HepG2 (cell line): Measurements from ENCODE around the gene CLK4. TPM values are rescaled to one million over a fixed set of nuclear protein-coding genes. Genes with fewer than 3 reads are reported as not detected.

Experiments used
- ATAC-seq: fragments of 200-7000 bp; cut with Tn5 transposase; 3 replicates; pipeline ENCODE4 v1.9.1; 2020; ENCODE audit warnings: mild to moderate bottlenecking, moderate library complexity
- BruUV-seq: library from RNA; stranded (reverse); fragments of 400-500 nt; replicated peaks from 2 replicates; lab custom pipeline; 2021; lab: Mats Ljungman, UMichigan
- CTCF ChIA-PET: fragments of 300-600 bp; formaldehyde crosslinking; extraction: SDS; loops from one replicate; lab custom pipeline; 2021; ENCODE audit warnings: low total read pairs, inconsistent platforms, low intra/inter-chr PET ratio; lab: Yijun Ruan, JAX
- POLR2A ChIA-PET: fragments of 350-600 bp; sonication (Branson Sonifier 250); formaldehyde crosslinking; loops from one replicate; lab custom pipeline; 2020; ENCODE audit warnings: antibody characterized with exemption, inconsistent platforms; lab: Yijun Ruan, JAX
- DNase-seq: peaks from one replicate; pipeline ENCODE4 v3.0.0-alpha.2; 2015; ENCODE audit warnings: low spot score
- FAIRE-seq: peaks from 3 replicates; lab custom pipeline; 2011; peaks lifted over from hg19 to GRCh38; lab: Jason Lieb, UNC
- H2AFZ ChIP-seq: one replicate; pipeline ENCODE4 v1.6.1; 2011; ENCODE audit warnings: low read length, inconsistent platforms
- H3K27ac ChIP-seq: fragments of 300-600 bp; 3 replicates; pipeline ENCODE4 v1.8.0; 2011; ENCODE audit warnings: mixed run types, mild to moderate bottlenecking, mixed read lengths, low read length, inconsistent platforms; ENCODE audit not compliant: insufficient read depth; ENCODE audit errors: extremely low read length
- H3K27me3 ChIP-seq, 2 experiments: fragments of 200-600 bp in 1 of 2; 2 replicates in 1 of 2; 3 replicates in 1 of 2; pipeline versions ENCODE4 v1.6.0 to v1.8.0; 2011; ENCODE audit warnings: low read length in 2 of 2, mild to moderate bottlenecking in 2 of 2, moderate library complexity in 2 of 2, inconsistent platforms in 1 of 2; ENCODE audit not compliant: insufficient read depth in 2 of 2, control insufficient read depth in 1 of 2
- H3K36me3 ChIP-seq, 2 experiments: fragments of 200-600 bp in 1 of 2; replicated peaks in 1 of 2; 2 replicates in 1 of 2; 3 replicates in 1 of 2; pipeline versions ENCODE4 v1.5.1 to v1.8.0; 2011; ENCODE audit warnings: low read length in 2 of 2, inconsistent platforms in 1 of 2; ENCODE audit not compliant: insufficient read depth in 2 of 2, control insufficient read depth in 1 of 2
- H3K4me1 ChIP-seq: 2 replicates; pipeline ENCODE4 v1.5.1; 2012; ENCODE audit warnings: low read length, inconsistent platforms; ENCODE audit not compliant: insufficient read depth
- H3K4me2 ChIP-seq: 2 replicates; pipeline ENCODE4 v1.6.0; 2011; ENCODE audit warnings: low read depth, low read length, inconsistent platforms
- H3K4me3 ChIP-seq, 3 experiments: fragments of 200-600 bp in 1 of 3; sonication (generic), shearing (Covaris generic) in 1 of 3; replicated peaks in 1 of 3; 2 replicates each; pipeline ENCODE4 v1.5.1; 2011 to 2016; ENCODE audit warnings: low read length in 3 of 3, inconsistent platforms in 2 of 3, low read depth in 2 of 3, mild to moderate bottlenecking in 2 of 3, control low read depth in 1 of 3, mixed read lengths in 1 of 3; ENCODE audit not compliant: insufficient read depth in 1 of 3
- H3K79me2 ChIP-seq: one replicate; pipeline ENCODE4 v1.6.1; 2011; ENCODE audit warnings: low read length, inconsistent platforms; ENCODE audit not compliant: insufficient read depth
- H3K9ac ChIP-seq: 2 replicates; pipeline ENCODE4 v1.6.0; 2011; ENCODE audit warnings: mild to moderate bottlenecking, low read depth, low read length, inconsistent platforms; ENCODE audit not compliant: insufficient read depth
- H3K9me3 ChIP-seq: 2 replicates; pipeline ENCODE4 v1.5.1; 2012; ENCODE audit warnings: mild to moderate bottlenecking, low read length
- H4K20me1 ChIP-seq: 2 replicates; pipeline ENCODE4 v1.6.0; 2011; ENCODE audit warnings: inconsistent platforms, mild to moderate bottlenecking, low read length, moderate library complexity; ENCODE audit not compliant: insufficient read depth
- BCLAF1 ChIP-seq: fragments of 450-650 bp; IDR thresholded peaks from 2 replicates; pipeline ENCODE4 v1.6.1; 2017; ENCODE audit warnings: mild to moderate bottlenecking
- HOXA3 ChIP-seq: sonication (generic); formaldehyde crosslinking; IDR thresholded peaks from 2 replicates; pipeline ENCODE4 v1.5.0; 2020; ENCODE audit warnings: missing genetic modification reagents
- JUNB ChIP-seq: sonication (generic); formaldehyde crosslinking; IDR thresholded peaks from 2 replicates; pipeline ENCODE4 v1.8.0; 2022; ENCODE audit warnings: missing genetic modification reagents, mild to moderate bottlenecking, borderline replicate concordance
- KDM5B ChIP-seq: sonication (generic); formaldehyde crosslinking; IDR thresholded peaks from 2 replicates; pipeline ENCODE4 v1.4.0; 2020; ENCODE audit warnings: missing genetic modification reagents, mild to moderate bottlenecking, borderline replicate concordance
- LCORL ChIP-seq, 2 experiments: fragments of 450-650 bp in 1 of 2; sonication (generic) in 1 of 2; formaldehyde crosslinking in 1 of 2; IDR thresholded peaks; 2 replicates each; pipeline versions ENCODE4 v1.5.0 to v1.6.1; 2017 to 2020; ENCODE audit warnings: antibody characterized with exemption in 1 of 2, missing genetic modification reagents in 1 of 2
- MLX ChIP-seq: IDR thresholded peaks from 2 replicates; pipeline ENCODE4 v1.6.1; 2016
- MYPOP ChIP-seq: sonication (generic); formaldehyde crosslinking; IDR thresholded peaks from 2 replicates; pipeline ENCODE4 v1.8.1; 2023; ENCODE audit warnings: mild to moderate bottlenecking, moderate library complexity, missing genetic modification reagents
- NFE2 ChIP-seq: sonication (generic); formaldehyde crosslinking; IDR thresholded peaks from 2 replicates; pipeline ENCODE4 v1.4.0; 2020; ENCODE audit warnings: missing genetic modification reagents
- NFYB ChIP-seq: sonication (generic); formaldehyde crosslinking; IDR thresholded peaks from 2 replicates; pipeline ENCODE4 v1.4.0; 2020; ENCODE audit warnings: missing genetic modification reagents
- SALL2 ChIP-seq: sonication (generic); formaldehyde crosslinking; IDR thresholded peaks from 2 replicates; pipeline ENCODE4 v1.8.1; 2023; ENCODE audit warnings: mild to moderate bottlenecking, missing genetic modification reagents, inconsistent platforms
- YEATS2 ChIP-seq: sonication (generic); formaldehyde crosslinking; IDR thresholded peaks from 2 replicates; pipeline ENCODE4 v1.4.0; 2020; ENCODE audit warnings: missing genetic modification reagents, borderline replicate concordance
- ZNF234 ChIP-seq: sonication (generic); formaldehyde crosslinking; conservative IDR thresholded peaks from 2 replicates; pipeline ENCODE4 v1.5.1; 2020; ENCODE audit warnings: mild to moderate bottlenecking, missing genetic modification reagents
- ZNF263 ChIP-seq: sonication (generic); formaldehyde crosslinking; IDR thresholded peaks from 2 replicates; pipeline ENCODE4 v1.4.0; 2020; ENCODE audit warnings: missing genetic modification reagents
- ZNF547 ChIP-seq: sonication (generic); formaldehyde crosslinking; IDR thresholded peaks from 2 replicates; pipeline ENCODE4 v1.5.1; 2020; ENCODE audit warnings: mild to moderate bottlenecking, missing genetic modification reagents
- WGBS: methylation state at CpG from one replicate; pipeline ENCODE4 v1.1.6; 2017; ENCODE audit warnings: low lambda C conversion rate; 5-methylcytosine and 5-hydroxymethylcytosine counted together
- in situ Hi-C: cut with HindIII; loops from 2 replicates; pipeline ENCODE4 v1.10.0; 2017; ENCODE audit warnings: low pct_unique_long_range_greater_than_20kb; ENCODE audit not compliant: extremely low pct_ligation_motif_present
- intact Hi-C: fragments of 100-400 bp; cut with micrococcal nuclease; formaldehyde crosslinking; loops from one replicate; pipeline ENCODE4 v1.10.0; 2022; ENCODE audit not compliant: unreplicated experiment
- polyA plus RNA-seq, 8 experiments: library from polyadenylated mRNA; depleted of rRNA in 3 of 8; stranded (reverse) in 7 of 8; unstranded in 1 of 8; fragments of >200 nt; fragmentation: Illumina TruSeq in 4 of 8; extraction: Trizol in 4 of 8; gene quantifications; 2 replicates each; pipeline versions ENCODE4 v1.2.1 to v1.2.3, GENCODE V29; 2011 to 2016; ENCODE audit warnings: low read depth in 4 of 8, missing spikeins in 1 of 8, mixed read lengths in 1 of 8; ENCODE audit not compliant: insufficient read depth in 1 of 8
- total RNA-seq, 5 experiments: library from RNA; depleted of rRNA; stranded (reverse); fragments of >200 nt; fragmentation: Illumina TruSeq; extraction: Trizol; gene quantifications; 2 replicates each; pipeline ENCODE4 v1.2.3, GENCODE V29; 2016; ENCODE audit warnings: low read depth in 1 of 5

Gene CLK4
- total and polyA plus RNA-seq, 2 of the 13 experiments (the other 11 are each of a cell fraction or from before 2014, with no cell fraction given), result 17.7 to 18.4 TPM

- ATAC-seq (no peak; the same call in 2 of the 3 replicates), FAIRE-seq (no peak)
- POLR2A ChIA-PET, result no interaction called here
- 62% methylated on average over 41 of the region's 92 CpGs for WGBS
- no peak overlapping the region for H3K27ac ChIP-seq
- intact Hi-C loops, result no loop called here
- H3K36me3 ChIP-seq, result no peaks in the 10 kb centered on the region
- no peak overlapping the region for H3K4me2 ChIP-seq
- TF ChIP-seq NFYB (CRISPR knock-in tag) (no peak), ZNF263 (CRISPR knock-in tag) (no peak)
- TF ChIP-seq, all 625 proteins: peak for 0
- Histone ChIP-seq H3K27me3 (peaks cover 1 to 24% of the 10 kb centered on the region in 2 experiments; a peak in 3 of 5 replicates), H3K4me3 (no peak overlapping the region), H3K9ac (no peak overlapping the region), H3K79me2 (no peaks in the 10 kb centered on the region), H3K9me3 (0 out of 2 replicates have a peak, but pooled peaks cover 7% of the 10 kb centered on the region), H2AFZ (no peak overlapping the region), H4K20me1 (no peaks in the 10 kb centered on the region), H3K4me1 (no peaks in the 10 kb centered on the region)
- CTCF ChIA-PET, result no interaction called here
- in situ Hi-C loops, result no loop called here
- no peak for DNase-seq
- no TSS peak for BruUV-seq
These were observed 50.1 kb downstream of the CLK4 start for GRCh38 chr5:178576591-178577351.

GRCh38 chr5:178573216-178573615, 53.6 kb downstream of the CLK4 start:
- BruUV-seq, result no TSS peak
- intact Hi-C loops (no loop called here), in situ Hi-C loops (no loop called here)
- FAIRE-seq (no peak), DNase-seq (no peak), ATAC-seq (no peak)
- Histone ChIP-seq H3K9ac (no peak overlapping the region), H3K4me3 (no peak overlapping the region), H3K9me3 (0 out of 2 replicates have a peak, but pooled peaks cover 7% of the 10 kb centered on the region), H3K4me2 (no peak overlapping the region), H4K20me1 (no peaks in the 10 kb centered on the region), H3K36me3 (no peaks in the 10 kb centered on the region), H2AFZ (no peak overlapping the region), H3K27ac (no peak overlapping the region), H3K27me3 (peaks cover 1 to 14% of the 10 kb centered on the region in 2 experiments; a peak in 2 of 5 replicates), H3K79me2 (no peaks in the 10 kb centered on the region), H3K4me1 (no peaks in the 10 kb centered on the region)
- ChIA-PET POLR2A (no interaction called here), CTCF (no interaction called here)
- 26% methylated on average over 4 of the region's 7 CpGs for WGBS
- TF ChIP-seq MLX (CRISPR knock-in tag) (no peak), HOXA3 (CRISPR knock-in tag) (no peak), MYPOP (CRISPR knock-in tag) (no peak), ZNF234 (CRISPR knock-in tag) (no peak), SALL2 (CRISPR knock-in tag) (no peak), JUNB (CRISPR knock-in tag) (no peak), ZNF547 (CRISPR knock-in tag) (no peak), LCORL (IDR thresholded peaks at IDR 0.05) (no peak), LCORL (CRISPR knock-in tag; IDR thresholded peaks at IDR 0.05) (no peak), KDM5B (CRISPR knock-in tag) (no peak), YEATS2 (CRISPR knock-in tag) (no peak), BCLAF1 (no peak), NFE2 (CRISPR knock-in tag) (no peak)
